Measurements from ENCODE around the gene MYEOV. TPM values are rescaled to one million over a fixed set of nuclear protein-coding genes. Genes with fewer than 3 reads are reported as not detected.

MYEOV gene
- total RNA-seq, 2 donors from 2014 or later = 4.5 to 8.2 TPM

- DNase-seq = no peak
- H3K27ac ChIP-seq = peak overlapping the region; percentile 92
- intact Hi-C loops (cut with DNase I) = loop anchor here (10.0 kb wide), 1 partner anchor 165 kb away; no protein-coding TSS in a partner anchor
- H3K9me3 ChIP-seq = no peaks in the 10 kb centered on the region
- no peak overlapping the region for H3K4me3 ChIP-seq
- H3K9ac ChIP-seq (ENCODE audit: low read depth in 2 of 2, low read length in 2 of 2) = no peak overlapping the region
- H3K4me1 ChIP-seq = peaks cover 36% of the 10 kb centered on the region
- H3K36me3 ChIP-seq = no peaks in the 10 kb centered on the region
- H3K27me3 ChIP-seq = no peaks in the 10 kb centered on the region
- no peak for TF ChIP-seq CTCF (IDR thresholded peaks at IDR 0.05)
These were observed 5.6 kb downstream of the MYEOV start for GRCh38 chr11:69299572-69299971.

GRCh38 chr11:69300120-69301060 is 6.4 kb downstream of the MYEOV start:
- Histone ChIP-seq H3K9me3 (no peaks in the 10 kb centered on the region), H3K4me3 (no peak overlapping the region), H3K9ac (ENCODE audit: low read depth in 2 of 2, low read length in 2 of 2) (no peak overlapping the region), H3K27me3 (no peaks in the 10 kb centered on the region), H3K36me3 (no peaks in the 10 kb centered on the region), H3K4me1 (peaks cover 36% of the 10 kb centered on the region), H3K27ac (no peak overlapping the region)
- intact Hi-C loops (cut with DNase I) = no loop called here
- TF ChIP-seq CTCF (IDR thresholded peaks at IDR 0.05) = no peak
- no peak for DNase-seq

GRCh38 chr11:69301081-69301454 is 7.1 kb downstream of the MYEOV start:
- TF ChIP-seq CTCF (IDR thresholded peaks at IDR 0.05) = no peak
- H3K27ac ChIP-seq = no peak overlapping the region
- no peaks in the 10 kb centered on the region for H3K27me3 ChIP-seq
- DNase-seq = no peak
- intact Hi-C loops (cut with DNase I) = no loop called here
- H3K4me3 ChIP-seq = no peak overlapping the region
- no peaks in the 10 kb centered on the region for H3K9me3 ChIP-seq
- peaks cover 31% of the 10 kb centered on the region for H3K4me1 ChIP-seq
- no peak overlapping the region for H3K9ac ChIP-seq (ENCODE audit: low read depth in 2 of 2, low read length in 2 of 2)
- no peaks in the 10 kb centered on the region for H3K36me3 ChIP-seq

- TF ChIP-seq CTCF (IDR thresholded peaks at IDR 0.05) = no peak
- Histone ChIP-seq H3K4me1 (peaks cover 26% of the 10 kb centered on the region), H3K27ac (peak overlapping the region; percentile 17), H3K36me3 (no peaks in the 10 kb centered on the region), H3K9me3 (no peaks in the 10 kb centered on the region), H3K27me3 (no peaks in the 10 kb centered on the region), H3K4me3 (no peak overlapping the region), H3K9ac (ENCODE audit: low read depth in 2 of 2, low read length in 2 of 2) (peak overlapping the region in 1 of 2 donors; percentile 9)
- DNase-seq = peak; percentile 78
- intact Hi-C loops (cut with DNase I) = no loop called here
These were observed 7.8 kb downstream of the MYEOV start for GRCh38 chr11:69301455-69302401.

- no peaks in the 10 kb centered on the region for H3K36me3 ChIP-seq
- H3K27me3 ChIP-seq = no peaks in the 10 kb centered on the region
- DNase-seq = no peak
- intact Hi-C loops (cut with DNase I) = no loop called here
- H3K27ac ChIP-seq = peak overlapping the region; percentile 17
- peaks cover 20% of the 10 kb centered on the region for H3K4me1 ChIP-seq
- TF ChIP-seq CTCF (IDR thresholded peaks at IDR 0.05) = no peak
- no peak overlapping the region for H3K4me3 ChIP-seq
- H3K9me3 ChIP-seq = no peaks in the 10 kb centered on the region
- H3K9ac ChIP-seq (ENCODE audit: low read depth in 2 of 2, low read length in 2 of 2) = no peak overlapping the region
These were observed 8.6 kb downstream of the MYEOV start for GRCh38 chr11:69302447-69303020.
